ENCODE data around the gene WDR73.

Gene WDR73

GRCh38 chr15:84611631-84612030 lies 42.5 kb downstream of the WDR73 start:
- no peak for DNase-seq (ENCODE audit: low spot score)

GRCh38 chr15:84609818-84610525 lies 44.1 kb downstream of the WDR73 start:
- no peak for DNase-seq (ENCODE audit: low spot score)

- no peak for DNase-seq (ENCODE audit: low spot score)
Observed at GRCh38 chr15:84608707-84609284, 45.3 kb downstream of the WDR73 start.

GRCh38 chr15:84606653-84607120 lies 47.4 kb downstream of the WDR73 start:
- DNase-seq (ENCODE audit: low spot score): no peak

- DNase-seq (ENCODE audit: low spot score): no peak
Observed at GRCh38 chr15:84605554-84605882, 48.6 kb downstream of the WDR73 start.

GRCh38 chr15:84604826-84605553 lies 49.1 kb downstream of the WDR73 start:
- peak; percentile 16 for DNase-seq (ENCODE audit: low spot score)

GRCh38 chr15:84603630-84604379 lies 50.3 kb downstream of the WDR73 start:
- no peak for DNase-seq (ENCODE audit: low spot score)

GRCh38 chr15:84601555-84601838 lies 52.6 kb downstream of the WDR73 start:
- DNase-seq (ENCODE audit: low spot score): no peak

- DNase-seq (ENCODE audit: low spot score): peak; percentile 95
Observed at GRCh38 chr15:84600687-84601554, 53.2 kb downstream of the WDR73 start, which contains the start of gene ZSCAN2. ZSCAN2 (plus strand) TSS chr15:84601009; CDS start chr15:84603928, 2,919 bp downstream.

- DNase-seq (ENCODE audit: low spot score): no peak
Observed at GRCh38 chr15:84600331-84600686, 53.8 kb downstream of the WDR73 start.

GRCh38 chr15:84599906-84600305 lies 54.2 kb downstream of the WDR73 start:
- no peak for DNase-seq (ENCODE audit: low spot score)

GRCh38 chr15:84598993-84599392 lies 55.1 kb downstream of the WDR73 start:
- DNase-seq (ENCODE audit: low spot score): peak; percentile 42

GRCh38 chr15:84598250-84598649 lies 55.8 kb downstream of the WDR73 start:
- peak; percentile 12 for DNase-seq (ENCODE audit: low spot score)

- no peak for DNase-seq (ENCODE audit: low spot score)
Observed at GRCh38 chr15:84597296-84597695, 56.8 kb downstream of the WDR73 start.

GRCh38 chr15:84595660-84596059 lies 58.4 kb downstream of the WDR73 start:
- no peak for DNase-seq (ENCODE audit: low spot score)

GRCh38 chr15:84594617-84595290 lies 59.3 kb downstream of the WDR73 start:
- no peak for DNase-seq (ENCODE audit: low spot score)

GRCh38 chr15:84591815-84592214 lies 62.3 kb downstream of the WDR73 start:
- no peak for DNase-seq (ENCODE audit: low spot score)

GRCh38 chr15:84590406-84590805 lies 63.7 kb downstream of the WDR73 start:
- no peak for DNase-seq (ENCODE audit: low spot score)

Measured in putamen (tissue), 1 donor.